Activated CD4-positive, alpha-beta T cell treated with anti-CD3 and anti-CD28 coated beads, Interleukin-2, amount 10 ng/mL, durations not matched to agents 24 days and 14 days (primary cell): ENCODE results near the gene MPPE1. TPM values are rescaled to one million over a fixed set of nuclear protein-coding genes. Genes with fewer than 3 reads are reported as not detected.
A peak's percentile ranks its signal among the peaks of the same experiment; 100 is the strongest.
"Not testable (repeated sequence)": the region's sequence is repeated elsewhere in the genome, so short reads cannot be mapped to it uniquely, and the experiment has no call there.

Source experiments
- DNase-seq: peaks from one replicate; pipeline ENCODE4 v3.0.0; 2022
- H3K27ac Mint-ChIP-seq: one replicate; pipeline ENCODE4 v1.8.0; 2022; ENCODE audit warnings: mild to moderate bottlenecking, mixed read lengths
- H3K27me3 Mint-ChIP-seq: one replicate; pipeline ENCODE4 v1.8.0; 2022; ENCODE audit warnings: mixed read lengths
- H3K36me3 Mint-ChIP-seq: one replicate; pipeline ENCODE4 v1.8.0; 2022; ENCODE audit warnings: low read depth, mild to moderate bottlenecking, mixed read lengths
- H3K4me1 Mint-ChIP-seq: one replicate; pipeline ENCODE4 v1.8.0; 2021; ENCODE audit warnings: mixed read lengths
- H3K4me3 Mint-ChIP-seq: one replicate; pipeline ENCODE4 v1.8.0; 2022; ENCODE audit warnings: mild to moderate bottlenecking, moderate library complexity, mixed read lengths
- H3K9me3 Mint-ChIP-seq: one replicate; pipeline ENCODE4 v1.8.0; 2021; ENCODE audit warnings: mixed read lengths
- intact Hi-C: fragments of 100-400 bp; cut with micrococcal nuclease; formaldehyde crosslinking; loops from one replicate; pipeline ENCODE4 v1.15.1; 2023
- total RNA-seq: library from RNA; stranded (reverse); gene quantifications from 2 replicates; pipeline ENCODE4 v1.2.3, GENCODE V29; 2022

MPPE1 gene
- total RNA-seq, 1 donor from 2014 or later = 39.2 TPM

GRCh38 chr18:11906926-11907874 is 917 bp downstream of the MPPE1 start:
- Mint-ChIP-seq H3K36me3 (peaks cover 10% of the 10 kb centered on the region), H3K27me3 (no peaks in the 10 kb centered on the region), H3K9me3 (no peaks in the 10 kb centered on the region), H3K4me1 (peaks cover 19% of the 10 kb centered on the region), H3K4me3 (peak overlapping the region; percentile 95), H3K27ac (peak overlapping the region; percentile 94)
- intact Hi-C loops = no loop called here
- no peak for DNase-seq

GRCh38 chr18:11906176-11906575 is 1.9 kb downstream of the MPPE1 start:
- Mint-ChIP-seq H3K27ac (no peak overlapping the region), H3K9me3 (no peaks in the 10 kb centered on the region), H3K36me3 (peaks cover 17% of the 10 kb centered on the region), H3K4me1 (peaks cover 19% of the 10 kb centered on the region), H3K27me3 (no peaks in the 10 kb centered on the region), H3K4me3 (peak overlapping the region; percentile 37)
- no peak for DNase-seq
- intact Hi-C loops = no loop called here

GRCh38 chr18:11905613-11906012 is 2.5 kb downstream of the MPPE1 start:
- H3K27me3 Mint-ChIP-seq = no peaks in the 10 kb centered on the region

GRCh38 chr18:11902522-11903292 is 5.4 kb downstream of the MPPE1 start:
- intact Hi-C loops = no loop called here
- no peak overlapping the region for H3K27ac Mint-ChIP-seq

More at GRCh38 chr18:11905613-11906012, 2.5 kb downstream of the MPPE1 start:
- intact Hi-C loops = no loop called here
- Mint-ChIP-seq H3K4me3 (peak overlapping the region; percentile 37), H3K36me3 (peaks cover 17% of the 10 kb centered on the region), H3K27ac (peak overlapping the region; percentile 8), H3K9me3 (no peaks in the 10 kb centered on the region), H3K4me1 (peaks cover 19% of the 10 kb centered on the region)
- no peak for DNase-seq

GRCh38 chr18:11901826-11902438 is 6.2 kb downstream of the MPPE1 start:
- peaks cover 29% of the 10 kb centered on the region for H3K36me3 Mint-ChIP-seq
- no peaks in the 10 kb centered on the region for H3K9me3 Mint-ChIP-seq
- intact Hi-C loops = no loop called here
- H3K27ac Mint-ChIP-seq = no peak overlapping the region
- peaks cover 9% of the 10 kb centered on the region for H3K4me1 Mint-ChIP-seq
- H3K27me3 Mint-ChIP-seq = no peaks in the 10 kb centered on the region
- H3K4me3 Mint-ChIP-seq = no peak overlapping the region
- no peak for DNase-seq

More at GRCh38 chr18:11902522-11903292, 5.4 kb downstream of the MPPE1 start:
- Mint-ChIP-seq H3K9me3 (no peaks in the 10 kb centered on the region), H3K4me1 (peaks cover 14% of the 10 kb centered on the region), H3K36me3 (peaks cover 25% of the 10 kb centered on the region), H3K27me3 (no peaks in the 10 kb centered on the region), H3K4me3 (no peak overlapping the region)
- DNase-seq = no peak

- no peak for DNase-seq
- H3K27me3 Mint-ChIP-seq = no peaks in the 10 kb centered on the region
- H3K4me3 Mint-ChIP-seq = no peak overlapping the region
- H3K4me1 Mint-ChIP-seq = peaks cover 3% of the 10 kb centered on the region
- H3K9me3 Mint-ChIP-seq = no peaks in the 10 kb centered on the region
- no peak overlapping the region for H3K27ac Mint-ChIP-seq
- intact Hi-C loops = no loop called here
- peaks cover 39% of the 10 kb centered on the region for H3K36me3 Mint-ChIP-seq
Measured at GRCh38 chr18:11899063-11899462, 9.1 kb downstream of the MPPE1 start.

- no peak for DNase-seq
- no peak overlapping the region for H3K4me3 Mint-ChIP-seq
- H3K27ac Mint-ChIP-seq = no peak overlapping the region
- H3K9me3 Mint-ChIP-seq = no peaks in the 10 kb centered on the region
- no peaks in the 10 kb centered on the region for H3K27me3 Mint-ChIP-seq
- peaks cover 43% of the 10 kb centered on the region for H3K36me3 Mint-ChIP-seq
- intact Hi-C loops = no loop called here
- peaks cover 4% of the 10 kb centered on the region for H3K4me1 Mint-ChIP-seq
Measured at GRCh38 chr18:11897781-11898180, 10.3 kb downstream of the MPPE1 start.

GRCh38 chr18:11892438-11892837 is 15.7 kb downstream of the MPPE1 start:
- H3K4me1 Mint-ChIP-seq, DNase-seq, H3K27me3 Mint-ChIP-seq, H3K27ac Mint-ChIP-seq, intact Hi-C loops, H3K9me3 Mint-ChIP-seq, H3K4me3 Mint-ChIP-seq: not testable (repeated sequence)
- H3K36me3 Mint-ChIP-seq = peaks cover 47% of the 10 kb centered on the region

GRCh38 chr18:11891737-11892136 is 16.4 kb downstream of the MPPE1 start:
- Mint-ChIP-seq H3K27ac (no peak overlapping the region), H3K4me1 (peaks cover 8% of the 10 kb centered on the region), H3K36me3 (peaks cover 45% of the 10 kb centered on the region), H3K9me3 (no peaks in the 10 kb centered on the region), H3K27me3 (no peaks in the 10 kb centered on the region), H3K4me3 (no peak overlapping the region)
- no peak for DNase-seq
- intact Hi-C loops = no loop called here

GRCh38 chr18:11889284-11889683 is 18.8 kb downstream of the MPPE1 start:
- Mint-ChIP-seq H3K9me3 (no peaks in the 10 kb centered on the region), H3K4me1 (peaks cover 10% of the 10 kb centered on the region), H3K36me3 (peaks cover 43% of the 10 kb centered on the region), H3K27me3 (no peaks in the 10 kb centered on the region), H3K4me3 (no peak overlapping the region), H3K27ac (no peak overlapping the region)
- intact Hi-C loops = no loop called here
- DNase-seq = no peak

GRCh38 chr18:11888726-11889125 is 19.4 kb downstream of the MPPE1 start:
- Mint-ChIP-seq H3K4me3 (no peak overlapping the region), H3K27ac (no peak overlapping the region), H3K36me3 (peaks cover 44% of the 10 kb centered on the region), H3K4me1 (peaks cover 7% of the 10 kb centered on the region), H3K9me3 (no peaks in the 10 kb centered on the region), H3K27me3 (no peaks in the 10 kb centered on the region)
- intact Hi-C loops = no loop called here
- DNase-seq = no peak

- Mint-ChIP-seq H3K9me3 (no peaks in the 10 kb centered on the region), H3K4me3 (no peak overlapping the region), H3K36me3 (peaks cover 38% of the 10 kb centered on the region), H3K4me1 (peaks cover 6% of the 10 kb centered on the region), H3K27ac (no peak overlapping the region), H3K27me3 (no peaks in the 10 kb centered on the region)
- DNase-seq = no peak
- intact Hi-C loops = no loop called here
Measured at GRCh38 chr18:11887328-11888128, 20.6 kb downstream of the MPPE1 start.

- peaks cover 36% of the 10 kb centered on the region for H3K36me3 Mint-ChIP-seq
- DNase-seq = no peak
Measured at GRCh38 chr18:11886577-11887110, 21.5 kb downstream of the MPPE1 start.

More at GRCh38 chr18:11886577-11887110, 21.5 kb downstream of the MPPE1 start:
- Mint-ChIP-seq H3K27ac (no peak overlapping the region), H3K4me3 (no peak overlapping the region), H3K4me1 (peaks cover 6% of the 10 kb centered on the region), H3K27me3 (no peaks in the 10 kb centered on the region), H3K9me3 (no peaks in the 10 kb centered on the region)
- intact Hi-C loops = no loop called here
